B cell (primary cell): ENCODE measurements around the gene CACHD1.

ENCODE experiments used
- EZH2 ChIP-seq: IDR thresholded peaks from 2 replicates; pipeline ENCODE4 v1.6.1; 2012; ENCODE audit warnings: borderline replicate concordance, low read depth, mild to moderate bottlenecking, moderate library complexity, low read length; ENCODE audit not compliant: insufficient read depth, poor library complexity, severe bottlenecking
- TF ChIP-seq, protein P1 (sequence below): fragments of 200-600 bp; IDR thresholded peaks from one replicate; pipeline ENCODE4 v1.8.0; 2022; ENCODE audit warnings: antibody characterized with exemption, mild to moderate bottlenecking

DNA sequence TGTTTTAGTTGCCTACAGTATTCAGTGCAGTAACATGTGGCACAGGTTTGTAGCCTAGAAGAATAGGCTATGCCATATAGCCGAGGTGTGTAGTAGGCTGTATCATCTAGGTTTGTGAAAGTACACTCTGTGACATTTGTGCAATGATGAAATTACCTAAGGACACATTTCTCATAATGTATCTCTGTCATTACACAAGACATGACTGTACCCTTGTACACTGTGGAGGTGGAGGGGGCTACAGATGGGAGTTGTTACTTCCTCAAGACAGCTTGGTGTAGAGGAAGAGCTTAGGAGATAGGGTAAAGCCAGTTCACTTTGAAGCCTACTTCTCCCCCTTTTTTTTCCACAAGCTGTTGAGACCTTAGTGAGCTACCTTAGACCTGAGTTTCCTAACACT lies 215.3 kb downstream of the CACHD1 start:
- no peak for TF ChIP-seq EZH2
- TF ChIP-seq, protein P1, sequence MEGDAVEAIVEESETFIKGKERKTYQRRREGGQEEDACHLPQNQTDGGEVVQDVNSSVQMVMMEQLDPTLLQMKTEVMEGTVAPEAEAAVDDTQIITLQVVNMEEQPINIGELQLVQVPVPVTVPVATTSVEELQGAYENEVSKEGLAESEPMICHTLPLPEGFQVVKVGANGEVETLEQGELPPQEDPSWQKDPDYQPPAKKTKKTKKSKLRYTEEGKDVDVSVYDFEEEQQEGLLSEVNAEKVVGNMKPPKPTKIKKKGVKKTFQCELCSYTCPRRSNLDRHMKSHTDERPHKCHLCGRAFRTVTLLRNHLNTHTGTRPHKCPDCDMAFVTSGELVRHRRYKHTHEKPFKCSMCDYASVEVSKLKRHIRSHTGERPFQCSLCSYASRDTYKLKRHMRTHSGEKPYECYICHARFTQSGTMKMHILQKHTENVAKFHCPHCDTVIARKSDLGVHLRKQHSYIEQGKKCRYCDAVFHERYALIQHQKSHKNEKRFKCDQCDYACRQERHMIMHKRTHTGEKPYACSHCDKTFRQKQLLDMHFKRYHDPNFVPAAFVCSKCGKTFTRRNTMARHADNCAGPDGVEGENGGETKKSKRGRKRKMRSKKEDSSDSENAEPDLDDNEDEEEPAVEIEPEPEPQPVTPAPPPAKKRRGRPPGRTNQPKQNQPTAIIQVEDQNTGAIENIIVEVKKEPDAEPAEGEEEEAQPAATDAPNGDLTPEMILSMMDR, result no peak
